ENCODE data around the gene TCERG1L.

The TCERG1L gene

GRCh38 chr10:131226446-131227162, 84.9 kb downstream of the TCERG1L start:
- TF ChIP-seq CTCF (IDR thresholded peaks at IDR 0.05; ENCODE audit: control extremely low read depth, extremely low read depth, low read depth, missing control alignments), result no peak
- ChIA-PET POLR2A (no interaction called here), CTCF (no interaction called here)

GRCh38 chr10:131224106-131224505, 87.4 kb downstream of the TCERG1L start:
- POLR2A ChIA-PET, result no interaction called here
- no peak for DNase-seq (ENCODE audit: extremely low spot score)
- no peak for TF ChIP-seq CTCF (IDR thresholded peaks at IDR 0.05; ENCODE audit: control extremely low read depth, extremely low read depth, low read depth, missing control alignments)
- CTCF ChIA-PET, result no interaction called here

More at GRCh38 chr10:131226446-131227162, 84.9 kb downstream of the TCERG1L start:
- DNase-seq (ENCODE audit: extremely low spot score), result no peak

GRCh38 chr10:131223422-131223821, 88.1 kb downstream of the TCERG1L start:
- CTCF ChIA-PET, result no interaction called here
- POLR2A ChIA-PET, result no interaction called here
- TF ChIP-seq CTCF (IDR thresholded peaks at IDR 0.05; ENCODE audit: control extremely low read depth, extremely low read depth, low read depth, missing control alignments), result no peak
- no peak for DNase-seq (ENCODE audit: extremely low spot score)

- no peak for TF ChIP-seq CTCF (IDR thresholded peaks at IDR 0.05; ENCODE audit: control extremely low read depth, extremely low read depth, low read depth, missing control alignments)
- ChIA-PET POLR2A (no interaction called here), CTCF (no interaction called here)
- DNase-seq (ENCODE audit: extremely low spot score), result no peak
Observed at GRCh38 chr10:131222986-131223385, 88.5 kb downstream of the TCERG1L start.

DNA sequence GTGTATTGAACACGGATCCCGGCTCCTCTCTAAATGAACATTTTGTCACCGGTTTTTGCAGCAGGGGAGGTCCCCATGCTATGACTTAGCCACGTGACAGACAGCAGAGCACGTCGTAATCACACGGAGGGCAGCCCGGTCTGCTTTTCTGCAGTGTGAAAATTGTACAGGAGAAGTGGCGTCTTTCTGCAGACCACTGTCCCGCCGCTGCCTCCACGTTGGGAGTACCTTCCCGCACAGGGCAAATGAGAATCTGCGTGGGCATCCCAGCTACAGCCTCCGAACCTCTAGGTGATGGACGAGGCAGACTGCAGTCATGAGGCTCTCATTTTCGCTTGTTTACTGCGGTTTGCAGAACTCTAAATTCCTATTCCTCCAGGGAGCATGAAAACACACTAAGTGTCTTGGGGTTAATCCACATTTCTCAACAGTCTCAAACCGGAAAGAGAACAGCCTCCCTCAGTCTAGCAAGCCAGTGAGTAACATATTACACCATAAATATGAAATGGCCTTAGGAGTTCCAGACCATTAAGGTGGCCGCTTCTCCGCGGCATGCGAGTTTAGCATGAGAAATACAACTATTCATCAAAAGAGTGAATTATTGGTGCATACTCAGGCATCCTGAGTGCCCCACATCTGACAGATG, 89.8 kb downstream of the TCERG1L start:
- ChIA-PET CTCF (no interaction called here), POLR2A (no interaction called here)
- TF ChIP-seq CTCF (IDR thresholded peaks at IDR 0.05; ENCODE audit: control extremely low read depth, extremely low read depth, low read depth, missing control alignments), result no peak
- DNase-seq (ENCODE audit: extremely low spot score), result no peak

GRCh38 chr10:131220601-131221171, 90.8 kb downstream of the TCERG1L start:
- no peak for TF ChIP-seq CTCF (IDR thresholded peaks at IDR 0.05; ENCODE audit: control extremely low read depth, extremely low read depth, low read depth, missing control alignments)
- POLR2A ChIA-PET, result no interaction called here
- CTCF ChIA-PET, result no interaction called here
- DNase-seq (ENCODE audit: extremely low spot score), result no peak
